H9 (cell line): ENCODE results near the gene CACNA1H. TPM values are rescaled to one million over a fixed set of nuclear protein-coding genes. Genes with fewer than 3 reads are reported as not detected.

Source experiments
- DNase-seq: peaks from one replicate; pipeline ENCODE4 v3.0.0-alpha.2; 2017
- H2AFZ ChIP-seq: one replicate; pipeline ENCODE4 v1.6.1; 2013; ENCODE audit warnings: mild to moderate bottlenecking, low read length, control low read depth, moderate library complexity
- H2AK5ac ChIP-seq: 2 replicates; pipeline ENCODE4 v1.6.1; 2013; ENCODE audit warnings: low read length, control low read depth, mixed read lengths; ENCODE audit not compliant: insufficient read length
- H2BK120ac ChIP-seq: one replicate; pipeline ENCODE4 v1.6.1; 2013; ENCODE audit warnings: low read depth, mild to moderate bottlenecking, low read length, control low read depth, inconsistent platforms; ENCODE audit not compliant: poor library complexity, severe bottlenecking
- H2BK12ac ChIP-seq: 2 replicates; pipeline ENCODE4 v1.6.1; 2013; ENCODE audit warnings: low read length, control low read depth, mixed read lengths, low read depth; ENCODE audit not compliant: insufficient read length
- H2BK15ac ChIP-seq: 2 replicates; pipeline ENCODE4 v1.6.1; 2013; ENCODE audit warnings: low read depth, low read length, control low read depth
- H2BK20ac ChIP-seq: one replicate; pipeline ENCODE4 v1.6.1; 2013; ENCODE audit warnings: low read depth, mild to moderate bottlenecking, low read length, control low read depth, inconsistent platforms; ENCODE audit not compliant: poor library complexity, severe bottlenecking
- H2BK5ac ChIP-seq: 2 replicates; pipeline ENCODE4 v1.6.1; 2013; ENCODE audit warnings: low read length, control low read depth, mixed read lengths; ENCODE audit not compliant: insufficient read length
- H3K14ac ChIP-seq: 2 replicates; pipeline ENCODE4 v1.6.1; 2013; ENCODE audit warnings: low read length, control low read depth; ENCODE audit not compliant: insufficient read depth
- H3K18ac ChIP-seq: 2 replicates; pipeline ENCODE4 v1.6.1; 2013; ENCODE audit warnings: low read depth, mild to moderate bottlenecking, mixed read lengths, low read length, control low read depth; ENCODE audit not compliant: insufficient read length
- H3K23ac ChIP-seq: 2 replicates; pipeline ENCODE4 v1.6.1; 2013; ENCODE audit warnings: low read length, control low read depth, mixed read lengths, low read depth; ENCODE audit not compliant: insufficient read length
- H3K23me2 ChIP-seq: 2 replicates; pipeline ENCODE4 v1.6.1; 2013; ENCODE audit warnings: low read depth, mild to moderate bottlenecking, mixed read lengths, low read length, control low read depth; ENCODE audit not compliant: insufficient read length, poor library complexity, severe bottlenecking
- H3K27ac ChIP-seq: 2 replicates; pipeline ENCODE4 v1.5.1; 2013; ENCODE audit warnings: low read length, control low read depth, mixed read lengths, low read depth; ENCODE audit not compliant: insufficient read length
- H3K27me3 ChIP-seq: 2 replicates; pipeline ENCODE4 v1.6.1; 2013; ENCODE audit warnings: low read length, control low read depth, inconsistent platforms; ENCODE audit not compliant: insufficient read depth
- H3K4ac ChIP-seq: 2 replicates; pipeline ENCODE4 v1.6.1; 2013; ENCODE audit warnings: low read depth, mild to moderate bottlenecking, control low read depth, inconsistent platforms, low read length, moderate library complexity
- H3K4me1 ChIP-seq: 2 replicates; pipeline ENCODE4 v1.6.1; 2013; ENCODE audit warnings: low read length, control low read depth, inconsistent platforms; ENCODE audit not compliant: insufficient read depth
- H3K4me2 ChIP-seq: 2 replicates; pipeline ENCODE4 v1.6.1; 2013; ENCODE audit warnings: low read length, control low read depth, mixed read lengths; ENCODE audit not compliant: insufficient read length, insufficient read depth
- H3K56ac ChIP-seq: 2 replicates; pipeline ENCODE4 v1.6.1; 2013; ENCODE audit warnings: low read depth, mild to moderate bottlenecking, mixed read lengths, low read length, control low read depth; ENCODE audit not compliant: insufficient read length
- H3K79me1 ChIP-seq: 2 replicates; pipeline ENCODE4 v1.6.1; 2013; ENCODE audit warnings: low read depth, mild to moderate bottlenecking, moderate library complexity, low read length, control low read depth, inconsistent platforms; ENCODE audit not compliant: insufficient read depth, poor library complexity, severe bottlenecking
- H3K79me2 ChIP-seq: 2 replicates; pipeline ENCODE4 v1.6.1; 2013; ENCODE audit warnings: low read length, control low read depth, inconsistent platforms; ENCODE audit not compliant: insufficient read depth
- H3K9ac ChIP-seq: 2 replicates; pipeline ENCODE4 v1.6.1; 2013; ENCODE audit warnings: low read length, control low read depth, mixed read lengths; ENCODE audit not compliant: insufficient read length; ENCODE audit errors: extremely low read depth
- H3K9me3 ChIP-seq: one replicate; pipeline ENCODE4 v1.6.1; 2013; ENCODE audit warnings: low read depth, low read length, inconsistent platforms; ENCODE audit not compliant: control insufficient read depth
- H3T11ph ChIP-seq: one replicate; pipeline ENCODE4 v1.6.1; 2013; ENCODE audit warnings: mild to moderate bottlenecking, low read length, control low read depth, inconsistent platforms
- H4K20me1 ChIP-seq: one replicate; pipeline ENCODE4 v1.6.1; 2013; ENCODE audit not compliant: control insufficient read depth, insufficient read length, insufficient read depth
- H4K5ac ChIP-seq: 2 replicates; pipeline ENCODE4 v1.6.1; 2013; ENCODE audit warnings: low read depth, mild to moderate bottlenecking, mixed read lengths, low read length, control low read depth; ENCODE audit not compliant: insufficient read length
- H4K8ac ChIP-seq: replicated peaks from 2 replicates; pipeline ENCODE4 v1.6.1; 2013; ENCODE audit warnings: low read length, control low read depth, mixed read lengths, low read depth; ENCODE audit not compliant: insufficient read length
- H4K91ac ChIP-seq: 2 replicates; pipeline ENCODE4 v1.6.1; 2013; ENCODE audit warnings: low read depth, mild to moderate bottlenecking, moderate library complexity, mixed read lengths, low read length, control low read depth; ENCODE audit not compliant: insufficient read length
- H3K27ac Mint-ChIP-seq, 3 experiments: 2 replicates in 2 of 3; 3 replicates in 1 of 3; pipeline ENCODE4 v1.8.0; 2020 to 2021; ENCODE audit warnings: mixed read lengths in 3 of 3, mild to moderate bottlenecking in 1 of 3, moderate library complexity in 1 of 3
- H3K27me3 Mint-ChIP-seq: 2 replicates; pipeline ENCODE4 v1.8.0; 2021; ENCODE audit warnings: low read depth, mild to moderate bottlenecking, moderate library complexity, mixed read lengths
- H3K36me3 Mint-ChIP-seq, 3 experiments: 2 replicates in 2 of 3; 3 replicates in 1 of 3; pipeline ENCODE4 v1.8.0; 2020 to 2021; ENCODE audit warnings: low read depth in 3 of 3, mixed read lengths in 3 of 3; ENCODE audit not compliant: insufficient read depth in 1 of 3
- H3K4me1 Mint-ChIP-seq, 2 experiments: 2 replicates each; pipeline ENCODE4 v1.8.0; 2020; ENCODE audit warnings: mixed read lengths in 2 of 2
- H3K4me3 Mint-ChIP-seq, 2 experiments: 2 replicates in 1 of 2; 3 replicates in 1 of 2; pipeline ENCODE4 v1.8.0; 2020 to 2021; ENCODE audit warnings: mild to moderate bottlenecking in 2 of 2, mixed read lengths in 2 of 2, moderate library complexity in 1 of 2
- H3K9me3 Mint-ChIP-seq, 2 experiments: 2 replicates in 1 of 2; 3 replicates in 1 of 2; pipeline ENCODE4 v1.8.0; 2020; ENCODE audit warnings: mild to moderate bottlenecking in 2 of 2, mixed read lengths in 2 of 2, moderate library complexity in 1 of 2
- CTCF ChIP-seq: fragments of 200-600 bp; sonication (generic); conservative IDR thresholded peaks from 3 replicates; pipeline ENCODE4 v1.8.0; 2021; ENCODE audit warnings: antibody characterized with exemption, mild to moderate bottlenecking
- WGBS: extraction: QIAGEN DNeasy Blood & Tissue Kit; methylation state at CpG from one replicate; pipeline ENCODE4 v1.1.7; 2013; ENCODE audit warnings: missing lambda C conversion rate, low lambda C conversion rate, mixed read lengths; ENCODE audit not compliant: insufficient read length; ENCODE audit errors: extremely low coverage; 5-methylcytosine and 5-hydroxymethylcytosine counted together
- total RNA-seq: library from RNA; stranded (reverse); gene quantifications from 2 replicates; pipeline ENCODE4 v1.2.1, GENCODE V29; 2021

The CACNA1H gene
- total RNA-seq, 1 experiment from 2014 or later, result 43.3 TPM

GRCh38 chr16:1197237-1197866 lies 44.4 kb downstream of the CACNA1H start:
- H4K20me1 ChIP-seq, result peaks cover 2% of the 10 kb centered on the region
- H3K27me3 Mint-ChIP-seq, result no peaks in the 10 kb centered on the region
- H3K36me3 Mint-ChIP-seq, result peaks cover 0 to 11% (median 8%) of the 10 kb centered on the region in 3 experiments; a peak in 6 of 7 replicates

More at GRCh38 chr16:1197237-1197866, 44.4 kb downstream of the CACNA1H start:
- no peak overlapping the region for H2BK5ac ChIP-seq
- TF ChIP-seq CTCF, result no peak
- DNase-seq, result no peak
- H3K9ac ChIP-seq, result no peak overlapping the region
- Mint-ChIP-seq H3K9me3 (no peaks in the 10 kb centered on the region), H3K27ac (no peak overlapping the region), H3K4me1 (peaks cover 4 to 15% of the 10 kb centered on the region in 2 experiments; a peak in 3 of 4 replicates), H3K4me3 (no peak overlapping the region)
- no peaks in the 10 kb centered on the region for H3K79me1 ChIP-seq
- no peak overlapping the region for H3K56ac ChIP-seq
- no peaks in the 10 kb centered on the region for H3K79me2 ChIP-seq
- no peak overlapping the region for H3K14ac ChIP-seq
- H2AK5ac ChIP-seq, result no peak overlapping the region
- no peak overlapping the region for H3K4ac ChIP-seq
- no peak overlapping the region for H2BK12ac ChIP-seq
- no peak overlapping the region for H4K91ac ChIP-seq
- peaks cover 2% of the 10 kb centered on the region for H3K23me2 ChIP-seq
- no peaks in the 10 kb centered on the region for H3K9me3 ChIP-seq
- no peak overlapping the region for H2AFZ ChIP-seq
- H4K5ac ChIP-seq, result no peak overlapping the region
- no CpG with 5 or more reads among the region's 19 CpGs for WGBS
- H3K27me3 ChIP-seq, result no peaks in the 10 kb centered on the region
- no peak overlapping the region for H2BK15ac ChIP-seq
- H3K4me2 ChIP-seq, result no peak overlapping the region
- no peak overlapping the region for H4K8ac ChIP-seq
- no peak overlapping the region for H3K18ac ChIP-seq
- H3K23ac ChIP-seq, result no peak overlapping the region
- H3T11ph ChIP-seq, result no peak overlapping the region
- no peak overlapping the region for H2BK20ac ChIP-seq
- no peaks in the 10 kb centered on the region for H3K4me1 ChIP-seq
- no peak overlapping the region for H2BK120ac ChIP-seq
- H3K27ac ChIP-seq, result no peak overlapping the region
